ENCODE data around the gene ZNF423. TPM values are rescaled to one million over a fixed set of nuclear protein-coding genes. Genes with fewer than 3 reads are reported as not detected.

Gene ZNF423
- total and polyA plus RNA-seq, 9 of the 15 experiments (the other 6 are each of a cell fraction or from before 2014, with no cell fraction given) = not detected

- H3K36me3 ChIP-seq (ENCODE audit: control insufficient read depth, insufficient read depth, low read length) = no peaks in the 10 kb centered on the region
- H3K27me3 ChIP-seq (ENCODE audit: control insufficient read depth in 2 of 2, insufficient read depth in 2 of 2, low read length in 2 of 2) = peaks cover 43 to 81% of the 10 kb centered on the region in 2 experiments; a peak in 4 of 5 replicates
- H2AFZ ChIP-seq (ENCODE audit: low read depth, low read length) = no peak overlapping the region
- 2% methylated on average over 15 of the region's 23 CpGs for WGBS (ENCODE audit: insufficient coverage, low coverage, missing lambda C conversion rate)
- H4K20me1 ChIP-seq (replicated peaks; ENCODE audit: control insufficient read depth, insufficient read depth, low read length) = peaks cover 4% of the 10 kb centered on the region; the same call in 1 of the 2 replicates
- H3K9me3 ChIP-seq (replicated peaks; ENCODE audit: control insufficient read depth, insufficient read depth, low read depth, low read length) = no peaks in the 10 kb centered on the region
- H3K4me1 ChIP-seq (replicated peaks in 1 of 2; ENCODE audit: control insufficient read depth in 2 of 2, insufficient read depth in 2 of 2, low read length in 2 of 2) = no peaks in the 10 kb centered on the region
- H3K9me1 ChIP-seq (ENCODE audit: control insufficient read depth, insufficient read depth, low read length) = no peaks in the 10 kb centered on the region
- ATAC-seq (no peak), DNase-seq (ENCODE audit: extremely low read depth in 1 of 4, low spot score in 3 of 4) (no peak), FAIRE-seq (no peak)
- ChIA-PET POLR2A (no interaction called here), CTCF (ENCODE audit: low intra/inter-chr PET ratio) (no interaction called here)
- intact Hi-C loops (cut with micrococcal nuclease) (no loop called here), in situ Hi-C loops (cut with MboI) (no loop called here)
- no peaks in the 10 kb centered on the region for H3K79me2 ChIP-seq (ENCODE audit: control insufficient read depth, insufficient read depth, low read length)
- H3K9ac ChIP-seq (ENCODE audit: insufficient read depth in 1 of 2, low read depth in 2 of 2, low read length in 2 of 2) = no peak overlapping the region
- no peak overlapping the region for H3K27ac ChIP-seq (ENCODE audit: extremely low read depth, low read depth, low read length)
- no peak overlapping the region for H3K4me3 ChIP-seq
- BruUV-seq (replicated peaks) = no TSS peak
- no peak overlapping the region for H3K4me2 ChIP-seq (ENCODE audit: insufficient read depth, low read length)
- TF ChIP-seq ZFP91 (CRISPR knock-in tag; IDR thresholded peaks at IDR 0.05) = no peak
- TF ChIP-seq MAFK (IDR thresholded peaks at IDR 0.05; ENCODE audit: low read length) = no peak
- no peak for TF ChIP-seq TSHZ1 (CRISPR knock-in tag; IDR thresholded peaks at IDR 0.05)
- TF ChIP-seq ZNF507 (tag; conservative IDR thresholded peaks at IDR 0.05) = no peak
- no peak for TF ChIP-seq CREM (IDR thresholded peaks at IDR 0.05; ENCODE audit: low read depth)
- no peak for TF ChIP-seq MCM7 (IDR thresholded peaks at IDR 0.05)
- no peak for TF ChIP-seq KAT7 (CRISPR knock-in tag; IDR thresholded peaks at IDR 0.05; ENCODE audit: borderline replicate concordance)
- TF ChIP-seq POLR2H (tag; IDR thresholded peaks at IDR 0.05; ENCODE audit: low read depth) = no peak
- no peak for TF ChIP-seq KDM2B (CRISPR knock-in tag; IDR thresholded peaks at IDR 0.05)
- TF ChIP-seq MCM5 (IDR thresholded peaks at IDR 0.05; ENCODE audit: low read depth) = no peak
- no peak for TF ChIP-seq MLLT1 (IDR thresholded peaks at IDR 0.05)
- no peak for TF ChIP-seq ZNF175 (CRISPR knock-in tag; IDR thresholded peaks at IDR 0.05; ENCODE audit: low read depth)
- no peak for TF ChIP-seq CTCF (IDR thresholded peaks at IDR 0.05 in 2 of 3, conservative IDR thresholded peaks at IDR 0.05 in 1 of 3; ENCODE audit: insufficient read depth in 2 of 3, low read depth in 1 of 3, low read length in 3 of 3)
Measured at GRCh38 chr16:49600536-49600935, 255.4 kb downstream of the ZNF423 start.
